IPS-18c (cell line): ENCODE results near the gene CACNG7.
"Not testable (repeated sequence)": the region's sequence is repeated elsewhere in the genome, so short reads cannot be mapped to it uniquely, and the experiment has no call there.

Experiments
- H3K4me3 ChIP-seq: 2 replicates; pipeline ENCODE4 v1.7.0; 2013; ENCODE audit warnings: low read depth, mild to moderate bottlenecking, low read length, moderate library complexity; ENCODE audit not compliant: insufficient read depth
- H3K9me3 ChIP-seq: one replicate; pipeline ENCODE4 v1.6.1; 2013; ENCODE audit warnings: mild to moderate bottlenecking, low read length, moderate library complexity; ENCODE audit not compliant: control insufficient read depth, insufficient read depth

The CACNG7 gene

GRCh38 chr19:53916004-53916403 lies 6.9 kb downstream of the CACNG7 start:
- H3K9me3 ChIP-seq = no peaks in the 10 kb centered on the region

GRCh38 chr19:53917356-53917755 lies 8.3 kb downstream of the CACNG7 start:
- H3K4me3 ChIP-seq = no peak overlapping the region

More at GRCh38 chr19:53916004-53916403, 6.9 kb downstream of the CACNG7 start:
- no peak overlapping the region for H3K4me3 ChIP-seq

GRCh38 chr19:53927739-53928138 lies 18.7 kb downstream of the CACNG7 start:
- Histone ChIP-seq H3K4me3 (no peak overlapping the region), H3K9me3 (no peaks in the 10 kb centered on the region)

More at GRCh38 chr19:53917356-53917755, 8.3 kb downstream of the CACNG7 start:
- H3K9me3 ChIP-seq = no peaks in the 10 kb centered on the region

- H3K9me3 ChIP-seq = no peaks in the 10 kb centered on the region
- no peak overlapping the region for H3K4me3 ChIP-seq
Observed at GRCh38 chr19:53936029-53936428, 27.0 kb downstream of the CACNG7 start.

GRCh38 chr19:53942001-53942786 lies 33.1 kb downstream of the CACNG7 start:
- peak overlapping the region; percentile 84 for H3K4me3 ChIP-seq
- H3K9me3 ChIP-seq = no peaks in the 10 kb centered on the region

- no peak overlapping the region; the same call in 1 of the 2 replicates for H3K4me3 ChIP-seq
- H3K9me3 ChIP-seq = no peaks in the 10 kb centered on the region
Observed at GRCh38 chr19:53944416-53944815, 35.3 kb downstream of the CACNG7 start.

- no peaks in the 10 kb centered on the region for H3K9me3 ChIP-seq
- no peak overlapping the region; the same call in 1 of the 2 replicates for H3K4me3 ChIP-seq
Observed at GRCh38 chr19:53944933-53945332, 35.9 kb downstream of the CACNG7 start.

- Histone ChIP-seq H3K9me3 (no peaks in the 10 kb centered on the region), H3K4me3 (peak overlapping the region; percentile 46)
Observed at GRCh38 chr19:53945441-53945840, 36.4 kb downstream of the CACNG7 start.

GRCh38 chr19:53945998-53946397 lies 36.9 kb downstream of the CACNG7 start:
- H3K9me3 ChIP-seq = no peaks in the 10 kb centered on the region
- H3K4me3 ChIP-seq = no peak overlapping the region

GRCh38 chr19:53947624-53948023 lies 38.5 kb downstream of the CACNG7 start:
- Histone ChIP-seq H3K9me3 (no peaks in the 10 kb centered on the region), H3K4me3 (no peak overlapping the region)

GRCh38 chr19:53948611-53949010 lies 39.5 kb downstream of the CACNG7 start:
- not testable (repeated sequence) for H3K9me3 ChIP-seq, H3K4me3 ChIP-seq

- H3K9me3 ChIP-seq = no peaks in the 10 kb centered on the region
Observed at GRCh38 chr19:53951436-53951835, 42.4 kb downstream of the CACNG7 start.

GRCh38 chr19:53951947-53952346 lies 42.9 kb downstream of the CACNG7 start:
- no peaks in the 10 kb centered on the region for H3K9me3 ChIP-seq
- no peak overlapping the region for H3K4me3 ChIP-seq

More at GRCh38 chr19:53951436-53951835, 42.4 kb downstream of the CACNG7 start:
- H3K4me3 ChIP-seq = no peak overlapping the region

GRCh38 chr19:53953383-53953782 lies 44.3 kb downstream of the CACNG7 start:
- Histone ChIP-seq H3K4me3 (no peak overlapping the region), H3K9me3 (no peaks in the 10 kb centered on the region)

- Histone ChIP-seq H3K4me3 (peak overlapping the region; percentile 42), H3K9me3 (no peaks in the 10 kb centered on the region)
Observed at GRCh38 chr19:53957448-53958167, 48.5 kb downstream of the CACNG7 start.

- H3K4me3 ChIP-seq = peak overlapping the region; percentile 42
- H3K9me3 ChIP-seq = no peaks in the 10 kb centered on the region
Observed at GRCh38 chr19:53958168-53958571, 49.1 kb downstream of the CACNG7 start.

GRCh38 chr19:53958823-53959757 lies 50.0 kb downstream of the CACNG7 start:
- H3K9me3 ChIP-seq = no peaks in the 10 kb centered on the region
- peak overlapping the region; percentile 58 for H3K4me3 ChIP-seq
